HL-60 (cell line): Measurements from ENCODE around the gene EIF3J.
"Not testable (repeated sequence)": the region's sequence is repeated elsewhere in the genome, so short reads cannot be mapped to it uniquely, and the experiment has no call there.

Experiments used
- CTCF ChIP-seq: IDR thresholded peaks from one replicate; pipeline ENCODE4 v1.5.1; 2011; ENCODE audit warnings: low read length, control low read depth, inconsistent platforms; ENCODE audit not compliant: insufficient read depth
- GABPA ChIP-seq: IDR thresholded peaks from 2 replicates; pipeline ENCODE4 v1.6.1; 2012; ENCODE audit warnings: low read depth
- REST ChIP-seq: IDR thresholded peaks from 2 replicates; pipeline ENCODE4 v1.6.1; 2012; ENCODE audit warnings: low read depth; ENCODE audit not compliant: insufficient replicate concordance

GRCh38 chr15:44532275-44532674 lies 4.7 kb upstream of the EIF3J start:
- TF ChIP-seq CTCF, GABPA, REST: not testable (repeated sequence)
